SU-DHL-6 (cell line): ENCODE results near the gene WNT11.

Experiments
- H2AFZ ChIP-seq: fragments of 200-600 bp; sonication (generic); 2 replicates; pipeline ENCODE4 v1.6.1; 2014; ENCODE audit warnings: low read depth, mild to moderate bottlenecking, moderate library complexity, mixed read lengths, antibody characterized with exemption, low read length; ENCODE audit not compliant: severe bottlenecking
- H3F3A ChIP-seq: fragments of 200-600 bp; shearing (Covaris generic); 2 replicates; pipeline ENCODE4 v1.6.0; 2016; ENCODE audit warnings: antibody characterized with exemption, mild to moderate bottlenecking; ENCODE audit not compliant: insufficient read depth
- H3K27ac ChIP-seq: fragments of 200-600 bp; sonication (generic); 2 replicates; pipeline ENCODE4 v1.5.1; 2016; ENCODE audit warnings: low read depth, mild to moderate bottlenecking, low read length, moderate library complexity, mixed read lengths
- H3K27me3 ChIP-seq: fragments of 200-600 bp; sonication (generic), shearing (Covaris generic); 2 replicates; pipeline ENCODE4 v1.6.0; 2014; ENCODE audit warnings: mild to moderate bottlenecking, low read length
- H3K36me3 ChIP-seq: fragments of 200-600 bp; sonication (generic); 2 replicates; pipeline ENCODE4 v1.6.1; 2014; ENCODE audit warnings: mild to moderate bottlenecking, low read length, mixed read lengths
- H3K4me2 ChIP-seq: fragments of 300-600, 200-600 bp; shearing (Covaris generic), sonication (generic); 2 replicates; pipeline ENCODE4 v1.6.0; 2014; ENCODE audit warnings: low read length, low read depth, mild to moderate bottlenecking; ENCODE audit not compliant: poor library complexity, severe bottlenecking
- H3K4me3 ChIP-seq: fragments of 200-600 bp; sonication (generic); 2 replicates; pipeline ENCODE4 v1.5.1; 2014; ENCODE audit warnings: antibody characterized with exemption, low read length, mild to moderate bottlenecking, mixed read lengths; ENCODE audit not compliant: insufficient read depth, poor library complexity, severe bottlenecking
- H3K79me2 ChIP-seq: fragments of 200-600 bp; sonication (generic); 2 replicates; pipeline ENCODE4 v1.6.1; 2014; ENCODE audit warnings: mild to moderate bottlenecking, low read length, moderate library complexity; ENCODE audit not compliant: insufficient read depth
- H3K9ac ChIP-seq: fragments of 200-600 bp; sonication (generic); 2 replicates; pipeline ENCODE4 v1.7.0; 2014; ENCODE audit warnings: mild to moderate bottlenecking, low read length
- H3K9me2 ChIP-seq: fragments of 200-600 bp; sonication (generic); replicated peaks from 2 replicates; pipeline ENCODE4 v1.6.1; 2014; ENCODE audit warnings: low read length; ENCODE audit not compliant: insufficient read depth
- H3K9me3 ChIP-seq: fragments of 200-600 bp; sonication (generic); 2 replicates; pipeline ENCODE4 v1.6.1; 2014; ENCODE audit warnings: low read length, mixed read lengths; ENCODE audit not compliant: insufficient read depth
- H4K20me1 ChIP-seq: fragments of 200-600 bp; sonication (generic); 2 replicates; pipeline ENCODE4 v1.6.1; 2014; ENCODE audit warnings: low read depth, mild to moderate bottlenecking, antibody characterized with exemption, low read length, moderate library complexity, mixed read lengths
- CTCF ChIP-seq: fragments of 200-600 bp; sonication (generic); IDR thresholded peaks from one replicate; pipeline ENCODE4 v1.5.1; 2017; ENCODE audit warnings: antibody characterized with exemption, mild to moderate bottlenecking, low read length, moderate library complexity; ENCODE audit not compliant: insufficient read depth, poor library complexity, severe bottlenecking
- EZH2phosphoT487 ChIP-seq: fragments of 200-600 bp; sonication (generic), shearing (Covaris generic); conservative IDR thresholded peaks from 2 replicates; pipeline ENCODE4 v1.6.1; 2018; ENCODE audit warnings: mild to moderate bottlenecking, antibody characterized with exemption, low read length, moderate library complexity, mixed read lengths

The WNT11 gene

GRCh38 chr11:76209973-76210930 lies 4.0 kb upstream of the WNT11 start:
- Histone ChIP-seq H2AFZ (no peak overlapping the region), H3K4me3 (no peak overlapping the region), H3K9me3 (no peaks in the 10 kb centered on the region), H3K79me2 (no peaks in the 10 kb centered on the region), H3K4me2 (peak overlapping the region; percentile 7), H3K27ac (no peak overlapping the region), H3F3A (no peaks in the 10 kb centered on the region), H3K27me3 (no peaks in the 10 kb centered on the region), H4K20me1 (no peaks in the 10 kb centered on the region), H3K9me2 (no peaks in the 10 kb centered on the region), H3K9ac (no peak overlapping the region), H3K36me3 (no peaks in the 10 kb centered on the region)
- TF ChIP-seq EZH2phosphoT487 (0 out of 2 replicates have a peak, but pooled peaks have one; percentile 6), CTCF (no peak)

GRCh38 chr11:76209375-76209972 lies 3.2 kb upstream of the WNT11 start:
- H3K9me3 ChIP-seq: no peaks in the 10 kb centered on the region
- no peaks in the 10 kb centered on the region for H3K9me2 ChIP-seq
- no peak for TF ChIP-seq CTCF
- TF ChIP-seq EZH2phosphoT487: no peak
- H3F3A ChIP-seq: no peaks in the 10 kb centered on the region
- no peaks in the 10 kb centered on the region for H3K36me3 ChIP-seq
- H3K27ac ChIP-seq: no peak overlapping the region
- no peaks in the 10 kb centered on the region for H3K27me3 ChIP-seq
- H3K9ac ChIP-seq: peak overlapping the region; percentile 28; the same call in 1 of the 2 replicates
- H3K79me2 ChIP-seq: no peaks in the 10 kb centered on the region
- H2AFZ ChIP-seq: no peak overlapping the region
- no peaks in the 10 kb centered on the region for H4K20me1 ChIP-seq
- H3K4me3 ChIP-seq: peak overlapping the region; percentile 30
- peak overlapping the region; percentile 76 for H3K4me2 ChIP-seq

- H3K27me3 ChIP-seq: no peaks in the 10 kb centered on the region
- H3K79me2 ChIP-seq: no peaks in the 10 kb centered on the region
- H3K9me3 ChIP-seq: no peaks in the 10 kb centered on the region
- H3K4me3 ChIP-seq: peak overlapping the region; percentile 45
- H3K9me2 ChIP-seq: no peaks in the 10 kb centered on the region
- no peaks in the 10 kb centered on the region for H3K36me3 ChIP-seq
- TF ChIP-seq CTCF (peak; percentile 87), EZH2phosphoT487 (no peak)
- H3K4me2 ChIP-seq: peak overlapping the region; percentile 76
- peak overlapping the region; percentile 28; the same call in 1 of the 2 replicates for H3K9ac ChIP-seq
- H2AFZ ChIP-seq: no peak overlapping the region
- no peaks in the 10 kb centered on the region for H3F3A ChIP-seq
- H3K27ac ChIP-seq: no peak overlapping the region
- no peaks in the 10 kb centered on the region for H4K20me1 ChIP-seq
Observed at GRCh38 chr11:76208438-76209374, 2.4 kb upstream of the WNT11 start.
